GM19099 (cell line): Measurements from ENCODE around the gene FAM222A.

Source experiments
- POLR2A ChIP-seq: IDR thresholded peaks from 3 replicates; pipeline ENCODE4 v1.6.1; 2011; ENCODE audit warnings: low read depth; ENCODE audit not compliant: insufficient read length; ENCODE audit errors: extremely low read depth

The FAM222A gene

DNA sequence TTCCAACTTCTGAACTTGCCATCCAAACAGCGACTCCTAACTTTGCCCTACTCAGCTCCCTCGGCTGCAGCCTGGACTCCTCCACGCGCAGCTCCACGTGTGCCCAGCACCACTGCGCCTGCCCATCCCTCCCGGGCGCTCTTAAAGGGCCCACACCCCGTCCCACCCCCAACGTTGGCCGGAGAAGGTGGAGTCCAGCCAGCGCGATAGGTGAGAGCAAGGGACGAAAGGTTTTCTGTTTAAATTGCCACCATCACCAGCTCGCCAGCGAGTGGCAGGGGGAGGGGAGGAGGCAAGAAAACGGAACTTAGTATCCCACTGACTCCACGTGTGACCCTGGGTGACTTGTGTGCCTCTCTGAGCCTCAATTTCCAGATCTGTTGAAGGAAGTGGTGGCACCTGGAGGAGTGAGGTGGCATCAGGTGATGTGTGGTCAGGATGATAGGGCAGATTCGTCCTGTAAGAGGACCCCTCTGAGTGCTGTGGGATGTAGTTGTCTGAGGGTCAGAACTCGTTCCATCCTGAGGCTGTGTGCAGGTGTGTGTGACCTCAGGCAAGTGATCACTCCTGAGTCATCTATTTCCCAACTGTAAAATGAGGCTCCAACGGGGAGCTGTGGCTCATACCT lies 59.9 kb downstream of the FAM222A start:
- TF ChIP-seq POLR2A = no peak

DNA sequence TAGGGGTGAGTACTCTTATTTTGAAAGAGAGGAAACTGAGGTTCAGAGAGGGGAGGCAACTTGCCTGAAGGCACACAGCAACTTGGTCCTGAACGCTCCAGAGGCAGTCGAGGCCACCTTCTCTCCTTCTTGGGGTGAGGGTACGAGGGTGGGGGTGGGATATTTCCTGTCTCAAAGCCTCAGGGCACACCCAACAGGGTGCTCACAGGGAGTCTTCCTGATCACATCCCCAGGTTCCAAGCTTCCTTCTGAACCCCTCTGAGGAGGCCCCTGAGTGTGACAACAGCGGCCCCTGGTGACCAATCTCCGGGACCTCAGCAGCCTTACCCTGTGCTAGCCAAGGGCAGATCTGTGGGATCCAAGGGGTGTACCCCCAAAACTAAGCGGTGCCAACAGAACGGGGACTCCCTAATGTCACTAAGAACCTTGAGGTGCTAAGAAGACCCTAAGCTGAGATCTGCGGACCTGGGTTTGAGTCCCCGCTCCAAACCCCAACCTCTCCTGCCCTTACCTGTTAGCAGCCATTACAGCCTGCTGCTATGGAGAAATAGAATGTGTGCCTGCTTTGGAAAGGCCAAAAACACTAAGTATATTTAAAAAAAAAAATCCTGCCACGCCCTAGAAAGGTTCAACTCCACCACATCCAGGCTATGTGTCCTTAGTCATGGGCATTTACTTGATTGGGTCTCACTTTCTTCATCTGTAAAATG lies 61.7 kb downstream of the FAM222A start:
- no peak for TF ChIP-seq POLR2A

DNA sequence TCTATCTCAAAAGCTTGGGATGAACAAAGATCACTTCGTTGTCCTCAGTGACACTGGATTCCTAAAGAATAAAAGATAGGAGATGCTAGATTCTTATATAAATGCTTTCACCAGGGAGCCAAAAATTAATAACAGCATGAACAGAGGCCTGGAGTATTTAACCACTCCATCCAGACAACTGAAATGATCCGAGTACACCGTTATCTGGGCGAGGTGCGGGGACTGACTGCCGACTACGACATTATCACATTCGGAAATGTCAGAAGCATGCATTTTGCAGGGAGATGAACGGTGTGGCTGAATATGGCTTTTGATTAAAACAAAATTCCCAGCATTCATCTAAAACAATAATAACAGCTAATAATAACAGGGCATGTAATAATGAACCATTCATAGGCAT lies 63.0 kb downstream of the FAM222A start:
- no peak for TF ChIP-seq POLR2A

DNA sequence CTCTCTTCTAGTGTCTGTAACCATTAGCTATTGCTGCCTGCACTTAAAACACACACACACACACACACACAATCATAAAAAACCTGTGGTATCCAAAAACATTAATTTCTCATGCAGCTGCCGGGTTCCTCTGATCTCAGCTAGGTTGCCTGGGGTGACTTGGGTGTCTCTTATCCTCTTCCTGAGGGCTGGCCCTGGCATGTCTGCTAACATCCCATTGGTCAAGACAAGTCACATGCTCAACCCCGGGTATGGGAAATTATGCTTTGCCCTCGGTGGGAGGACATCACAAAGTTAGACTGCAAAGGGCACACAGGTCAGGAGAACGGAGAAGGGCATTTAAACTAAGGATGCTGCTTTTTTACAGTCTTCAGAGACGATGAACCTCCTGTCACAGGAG lies 63.9 kb downstream of the FAM222A start:
- no peak for TF ChIP-seq POLR2A

DNA sequence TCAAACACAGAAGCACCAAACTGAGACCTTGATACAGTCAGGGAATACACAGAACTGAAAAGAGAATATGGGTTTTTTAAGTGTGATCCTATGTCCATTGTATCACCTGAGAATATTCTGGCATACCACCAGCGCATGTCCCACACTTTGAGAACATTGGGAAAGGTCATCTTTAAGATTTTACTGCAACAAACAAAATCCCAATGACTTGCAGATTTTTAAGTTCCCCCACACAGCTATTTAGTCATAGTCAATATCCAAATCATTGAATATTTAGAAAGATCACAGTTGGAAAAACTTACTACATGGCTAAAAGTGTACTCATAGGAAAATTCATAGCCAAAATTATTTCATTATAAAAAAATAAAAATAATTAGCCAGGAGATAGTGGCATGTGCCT lies 65.1 kb downstream of the FAM222A start:
- TF ChIP-seq POLR2A = no peak

DNA sequence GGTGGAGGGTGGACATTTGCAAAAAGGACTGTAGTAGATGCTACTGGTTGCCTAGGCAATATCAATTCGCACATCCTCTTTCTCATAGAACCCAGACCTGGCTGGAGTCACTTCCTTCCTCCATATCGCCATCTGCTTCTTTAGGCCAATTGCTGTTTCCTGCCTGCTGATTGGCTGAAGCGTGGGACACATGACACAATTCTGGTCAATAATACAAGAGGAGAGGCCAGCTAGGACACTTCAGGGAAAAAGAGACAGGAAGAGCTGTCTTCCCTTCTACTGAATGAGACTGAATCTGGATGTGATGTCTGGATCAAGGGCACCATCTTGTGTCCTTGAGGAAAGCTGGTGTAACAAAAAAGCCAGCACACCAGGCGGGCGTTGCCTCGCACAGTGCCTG lies 65.8 kb downstream of the FAM222A start:
- TF ChIP-seq POLR2A = no peak

DNA sequence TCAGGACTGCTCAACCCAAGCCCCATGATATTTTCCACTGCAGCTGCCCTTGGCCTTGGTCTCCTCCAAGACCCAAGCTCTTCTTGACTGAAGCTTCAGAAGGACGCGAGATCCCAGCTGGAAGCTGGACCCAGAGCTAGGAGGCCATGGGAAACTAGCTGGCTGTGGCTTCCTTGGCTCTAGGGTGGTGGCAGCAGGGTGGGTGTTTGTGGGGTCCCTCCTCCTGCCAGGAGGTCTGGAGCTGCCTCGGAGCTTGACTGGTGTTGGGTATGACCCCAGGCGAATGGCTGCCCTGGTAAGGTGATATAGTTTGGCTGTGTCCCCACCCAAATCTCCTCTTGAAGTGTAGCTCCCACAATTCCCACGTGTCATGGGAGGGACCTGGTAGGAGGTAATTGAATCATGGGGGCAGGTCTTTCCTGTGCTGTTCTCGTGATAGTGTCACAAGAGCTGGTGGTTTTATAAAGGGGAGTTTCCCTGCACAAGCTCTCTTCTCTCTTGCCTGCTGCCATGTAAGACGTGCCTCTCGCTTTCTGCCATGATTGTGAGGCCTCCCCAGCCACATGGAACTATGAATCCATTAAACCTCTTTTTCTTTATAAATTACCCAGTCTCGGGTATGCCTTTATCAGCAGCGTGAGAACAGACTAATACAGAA lies 68.2 kb downstream of the FAM222A start:
- no peak for TF ChIP-seq POLR2A

DNA sequence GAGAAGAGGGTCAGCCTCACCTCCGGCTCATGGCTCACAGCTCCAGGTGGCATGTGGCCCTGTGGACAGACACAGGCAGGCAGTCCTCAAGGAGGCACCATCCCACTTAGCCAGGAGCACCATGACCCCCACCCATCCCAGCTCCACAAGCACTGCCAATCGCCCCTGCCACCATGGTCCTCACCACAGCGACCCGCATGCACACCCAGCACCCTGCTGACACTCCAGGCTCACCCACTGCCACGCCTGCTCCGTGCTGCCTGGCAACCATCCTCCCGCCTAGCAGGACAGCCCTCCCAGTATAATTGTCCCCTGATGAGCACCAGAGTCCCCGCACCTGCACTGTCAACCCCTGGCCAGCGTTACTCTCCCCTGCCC lies 68.7 kb downstream of the FAM222A start:
- TF ChIP-seq POLR2A = no peak

DNA sequence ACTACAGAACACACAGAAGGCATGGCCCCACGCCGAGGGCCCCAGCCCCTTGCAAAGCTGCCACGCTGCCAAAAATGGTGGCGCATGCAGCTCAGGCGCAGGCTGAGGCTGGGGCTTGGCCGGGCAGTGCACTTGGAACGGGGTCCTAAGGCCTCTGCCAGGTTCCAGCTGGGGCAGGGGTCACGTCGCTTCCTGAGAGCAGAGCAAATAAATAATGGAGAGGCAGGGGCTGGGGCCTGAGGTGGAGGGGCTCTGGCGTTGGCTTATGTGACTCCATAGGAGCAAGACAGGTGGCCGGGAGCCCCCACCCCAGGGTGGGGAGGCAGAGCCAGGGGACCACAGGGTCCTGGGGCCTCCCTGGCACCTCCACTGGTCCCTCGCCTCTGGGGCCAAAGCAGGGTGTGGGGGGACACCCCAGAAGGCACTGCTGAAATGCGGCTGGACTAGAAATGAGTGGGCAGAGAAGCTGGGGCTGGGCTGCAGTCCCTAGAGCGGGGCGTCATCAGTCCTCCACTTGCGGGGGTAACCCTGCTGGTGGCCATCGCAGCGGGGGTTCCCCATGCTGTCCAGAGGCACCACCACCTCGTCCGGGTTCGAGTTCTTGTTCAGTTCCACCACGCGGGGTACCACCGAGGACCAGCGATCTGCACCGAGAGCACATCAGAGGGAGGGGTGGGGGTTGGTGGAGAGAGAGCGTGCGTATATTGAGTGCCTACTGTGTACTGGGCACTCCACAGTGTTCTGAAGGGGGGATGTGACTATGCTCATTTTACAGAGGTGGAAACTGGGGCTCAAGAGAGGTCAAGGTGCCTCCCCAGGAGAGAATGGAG lies 69.7 kb downstream of the FAM222A start:
- TF ChIP-seq POLR2A = no peak

DNA sequence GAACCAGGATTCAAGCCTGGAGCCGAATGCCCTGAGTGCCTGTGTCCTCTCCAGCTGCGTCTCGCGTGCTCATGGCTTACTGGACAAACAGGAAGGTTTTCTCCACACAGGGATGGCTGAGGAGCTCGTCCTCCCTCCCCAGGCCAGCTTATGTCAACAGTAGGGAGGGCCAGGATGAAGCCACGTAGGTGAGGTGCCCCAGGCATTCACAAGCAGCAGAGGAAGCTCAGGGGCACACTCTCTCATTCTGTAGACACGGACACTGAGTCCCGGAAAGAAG lies 70.3 kb downstream of the FAM222A start:
- TF ChIP-seq POLR2A = no peak

DNA sequence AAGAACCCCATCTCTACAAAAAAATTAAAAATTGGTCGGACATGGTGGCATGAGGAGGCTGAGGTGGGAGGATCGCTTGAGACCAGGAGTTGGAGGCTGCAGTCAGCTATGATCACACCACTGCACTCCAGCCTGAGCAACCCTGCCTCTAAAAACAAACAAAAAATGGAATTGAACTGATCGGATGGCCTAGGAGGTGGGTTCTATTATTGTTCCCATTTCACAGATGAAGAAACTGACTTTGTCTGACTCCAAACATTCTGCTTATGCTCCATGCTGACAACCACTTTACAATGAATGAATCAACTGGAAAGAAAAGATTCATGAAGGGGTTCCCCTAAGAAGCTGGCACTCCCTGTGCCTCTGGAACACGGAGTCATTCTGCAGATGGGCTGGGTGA lies 72.2 kb downstream of the FAM222A start:
- TF ChIP-seq POLR2A = no peak

DNA sequence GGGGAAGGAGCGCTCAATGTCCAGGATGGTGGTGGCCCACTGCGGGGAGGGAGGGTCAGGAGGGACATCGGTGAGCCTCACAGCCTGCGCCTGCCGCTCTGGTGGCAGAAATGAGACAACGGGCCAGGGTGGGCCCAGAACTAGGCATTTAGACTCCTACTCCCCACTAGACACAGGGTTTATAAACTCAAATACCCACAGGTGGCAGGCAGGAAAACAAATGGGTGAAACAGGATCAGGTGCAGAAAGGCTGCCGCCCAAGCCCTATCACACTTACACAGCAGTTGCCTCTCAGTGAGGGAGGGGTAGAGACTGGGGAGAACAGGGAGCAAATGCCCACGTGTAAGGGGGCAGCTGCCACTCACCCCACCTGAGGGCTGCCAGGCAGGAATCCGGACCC lies 73.2 kb downstream of the FAM222A start:
- no peak for TF ChIP-seq POLR2A

DNA sequence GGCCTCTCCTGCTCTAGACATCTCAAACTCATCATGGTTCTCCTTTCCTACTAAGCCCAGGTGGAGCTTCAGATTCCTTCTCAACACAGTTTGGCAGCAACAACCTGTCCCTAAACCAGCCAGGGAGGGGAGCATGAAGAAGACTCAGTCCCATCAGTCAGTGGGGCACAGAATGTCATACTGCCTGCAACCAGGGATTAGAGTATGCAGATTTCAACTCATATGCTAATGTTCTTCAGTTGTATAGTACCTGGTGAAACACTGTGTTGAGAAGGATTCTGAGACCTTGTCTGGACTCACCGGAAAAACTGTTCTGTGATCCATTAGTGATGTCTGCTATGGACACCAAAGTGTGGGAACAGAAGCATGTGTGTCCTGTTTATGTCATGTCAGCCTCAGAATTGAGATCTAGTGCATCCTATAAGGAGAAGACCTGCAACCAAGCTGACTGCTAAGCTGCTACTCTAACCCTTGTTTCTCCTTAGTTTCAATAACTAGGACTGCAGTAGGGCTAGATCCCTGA lies 76.0 kb downstream of the FAM222A start:
- TF ChIP-seq POLR2A = no peak

DNA sequence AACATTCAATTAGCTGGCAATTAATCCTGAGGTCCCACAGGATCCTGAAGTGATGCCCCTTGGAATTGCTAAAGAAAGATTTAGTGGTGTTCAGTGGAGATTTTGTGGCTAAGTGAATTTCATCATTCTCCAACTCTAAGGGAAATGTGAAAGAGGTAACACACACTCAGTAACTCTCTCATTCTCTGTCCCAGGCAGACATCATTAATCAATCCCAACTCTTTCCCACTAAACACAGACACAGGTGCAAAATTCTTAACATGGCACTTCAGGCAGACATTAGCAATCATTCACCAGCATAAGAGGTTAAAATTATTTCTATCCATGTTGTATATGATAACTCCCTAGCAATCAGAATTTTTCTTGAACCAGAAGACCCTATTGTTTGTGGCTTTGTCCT lies 79.4 kb downstream of the FAM222A start:
- TF ChIP-seq POLR2A = no peak

DNA sequence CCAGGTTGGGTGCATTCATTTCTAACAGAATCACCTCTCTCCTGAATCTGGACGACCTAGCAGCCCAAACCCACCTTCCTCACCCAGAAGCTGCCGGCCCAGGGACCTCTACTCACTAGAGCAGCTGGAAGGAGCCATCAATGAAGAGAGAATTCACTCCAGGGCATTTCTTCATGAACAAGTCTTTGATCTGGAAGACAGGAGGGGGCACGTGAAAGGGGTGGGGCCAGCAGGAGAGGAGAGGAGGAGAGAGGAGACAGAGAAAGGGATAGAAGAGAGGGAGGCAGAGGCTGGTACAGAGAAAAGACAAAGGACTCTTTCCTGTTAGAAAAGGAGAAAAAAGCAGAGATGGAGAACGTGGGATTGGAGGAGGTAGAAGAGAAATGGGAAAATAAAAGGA lies 79.8 kb downstream of the FAM222A start:
- TF ChIP-seq POLR2A = no peak

DNA sequence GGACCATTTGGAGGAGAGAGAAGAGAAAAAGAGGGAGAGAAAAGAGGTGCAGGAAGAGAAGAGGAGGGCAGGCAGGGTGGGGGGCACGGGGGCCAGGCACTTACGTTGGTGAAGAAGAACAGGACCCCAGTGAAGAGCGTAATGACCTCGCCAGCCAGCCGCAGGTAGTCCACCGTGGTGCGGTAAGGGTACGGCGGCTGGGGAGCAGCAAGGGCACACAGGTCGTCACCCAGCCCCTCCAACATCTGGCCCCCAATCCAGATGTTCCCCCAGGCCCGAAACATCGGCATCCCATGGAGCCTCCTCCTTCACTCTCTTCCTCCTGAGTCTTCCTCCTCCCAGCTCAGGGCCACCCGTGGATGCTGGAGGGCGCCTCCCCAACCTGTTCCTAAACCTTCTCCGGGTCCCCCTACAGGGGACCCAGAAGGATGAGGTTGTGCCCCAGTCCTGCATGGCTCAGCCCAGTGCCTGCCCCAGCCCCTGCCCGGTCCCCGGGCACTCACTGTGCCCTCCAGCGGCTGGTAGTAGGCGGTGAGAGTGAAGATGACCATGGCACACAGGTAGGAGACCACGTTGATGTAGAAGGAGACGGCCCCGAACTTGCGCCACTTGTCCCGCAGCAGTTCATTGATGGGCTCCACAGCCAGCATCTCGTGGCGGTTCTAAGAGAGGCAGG lies 80.3 kb downstream of the FAM222A start:
- no peak for TF ChIP-seq POLR2A

DNA sequence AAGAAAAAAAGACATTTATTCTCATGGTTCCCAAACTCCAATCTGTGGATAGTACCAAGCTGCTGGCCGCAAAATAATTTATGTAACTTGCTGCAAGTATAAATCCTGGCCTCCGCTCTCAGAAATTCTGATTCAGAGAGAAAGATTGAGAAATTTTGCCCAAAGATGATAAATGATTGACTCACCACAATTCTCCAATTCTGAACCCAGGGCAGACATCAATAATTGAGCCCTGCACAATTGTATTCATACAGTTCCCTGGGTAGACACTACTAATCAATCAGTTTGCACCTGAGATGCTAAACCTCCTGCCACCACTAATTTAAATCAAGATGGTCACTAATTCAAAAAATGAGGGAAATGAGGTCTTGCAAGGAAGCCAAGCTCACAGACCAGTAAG lies 81.4 kb downstream of the FAM222A start:
- no peak for TF ChIP-seq POLR2A
